ENCODE results near the gene SNRPB2.

- TF ChIP-seq CTCF (IDR thresholded peaks at IDR 0.05) (no peak), EP300 (IDR thresholded peaks at IDR 0.05) (no peak)
Measured at GRCh38 chr20:16684416-16684815, 45.4 kb upstream of the SNRPB2 start.

All from upper lobe of left lung (tissue), 4 donors.